SK-N-SH treated with all-trans-retinoic acid at 6 μM for 48 hours (cell line): Measurements from ENCODE around the gene MGLL.

Experiments
- CSDC2 ChIP-seq: fragments of 250-450 bp; sonication (Bioruptor Pico); IDR thresholded peaks from 2 replicates; pipeline ENCODE4 v1.5.0; 2020; ENCODE audit warnings: mild to moderate bottlenecking, moderate library complexity
- CSRNP3 ChIP-seq: fragments of 250-450 bp; sonication (Bioruptor Pico); IDR thresholded peaks from 2 replicates; pipeline ENCODE4 v1.5.1; 2021; ENCODE audit warnings: mild to moderate bottlenecking, moderate library complexity
- ISL1 ChIP-seq: fragments of 250-450 bp; sonication (Bioruptor Pico); IDR thresholded peaks from 2 replicates; pipeline ENCODE4 v2.1.2; 2022; ENCODE audit warnings: mild to moderate bottlenecking, moderate library complexity
- PATZ1 ChIP-seq: fragments of 250-450 bp; sonication (Bioruptor Pico); IDR thresholded peaks from 2 replicates; pipeline ENCODE4 v1.8.0; 2020; ENCODE audit warnings: mild to moderate bottlenecking, moderate library complexity, borderline replicate concordance
- RARB ChIP-seq: fragments of 250-450 bp; sonication (Bioruptor Pico); IDR thresholded peaks from 2 replicates; pipeline ENCODE4 v1.8.0; 2021; ENCODE audit warnings: mild to moderate bottlenecking, moderate library complexity
- SNAI2 ChIP-seq: fragments of 250-450 bp; sonication (Bioruptor Pico); IDR thresholded peaks from 2 replicates; pipeline ENCODE4 v1.5.0; 2020; ENCODE audit warnings: mild to moderate bottlenecking, moderate library complexity
- ZFP30 ChIP-seq: fragments of 450-650 bp; formaldehyde crosslinking; IDR thresholded peaks from 2 replicates; pipeline ENCODE4 v1.5.0; 2022; ENCODE audit warnings: mild to moderate bottlenecking, moderate library complexity

GRCh38 chr3:127644641-127645370, 177.5 kb downstream of the MGLL start:
- TF ChIP-seq ISL1 (no peak), CSRNP3 (CRISPR knock-in tag) (no peak), ZFP30 (CRISPR knock-in tag) (no peak), SNAI2 (CRISPR knock-in tag) (no peak), CSDC2 (CRISPR knock-in tag) (no peak), PATZ1 (CRISPR knock-in tag) (no peak), RARB (no peak)
